ENCODE results near the gene MROH2B.
"Not testable (repeated sequence)": the region's sequence is repeated elsewhere in the genome, so short reads cannot be mapped to it uniquely, and the experiment has no call there.

Gene MROH2B

GRCh38 chr5:41022600-41022999 lies 48.5 kb downstream of the MROH2B start:
- DNase-seq (ENCODE audit: low read depth in 2 of 2) = not testable (repeated sequence)

DNA sequence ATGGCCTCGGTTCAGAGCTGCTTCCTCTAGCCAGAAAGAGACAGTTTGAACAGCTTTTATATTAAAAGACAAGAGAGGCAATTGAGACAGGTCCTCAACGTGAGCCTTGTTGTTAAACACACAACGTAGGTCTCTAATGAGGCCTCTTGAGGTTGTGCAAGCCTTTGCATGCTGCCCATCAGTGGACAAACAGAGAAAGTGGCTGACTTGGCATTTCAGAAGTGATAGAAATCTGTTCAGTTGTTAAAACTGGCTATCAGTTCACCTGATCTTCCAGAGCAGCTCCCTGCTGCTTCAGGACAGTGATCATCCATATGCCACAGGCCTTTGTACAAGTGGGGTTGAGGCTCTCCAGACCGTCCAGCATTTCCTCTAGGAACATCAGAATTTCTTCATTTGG lies 58.8 kb downstream of the MROH2B start:
- no peak for DNase-seq (ENCODE audit: low read depth in 2 of 2)

- DNase-seq (ENCODE audit: low read depth in 2 of 2) = no peak
Observed at GRCh38 chr5:41010572-41010971, 60.6 kb downstream of the MROH2B start.

DNA sequence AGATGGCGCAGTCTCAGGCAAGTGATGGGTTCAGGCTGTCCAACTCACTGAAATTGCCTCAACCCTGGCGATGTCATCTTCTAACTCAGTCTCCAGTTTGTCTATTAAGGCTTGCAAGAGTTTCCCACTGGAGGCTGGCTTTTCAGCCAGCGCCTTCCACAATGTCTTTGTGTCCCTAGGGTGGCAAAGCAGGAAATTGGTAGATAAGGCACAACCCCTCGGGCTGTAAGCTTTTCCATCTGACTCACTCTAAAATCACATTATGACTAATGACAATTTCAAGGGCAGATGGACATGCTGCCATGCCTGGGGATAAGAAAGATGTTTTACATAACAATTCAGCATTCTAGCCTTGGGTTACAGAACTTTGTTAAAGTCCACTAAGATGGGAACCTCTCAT lies 61.9 kb downstream of the MROH2B start:
- DNase-seq (ENCODE audit: low read depth in 2 of 2) = no peak

DNA sequence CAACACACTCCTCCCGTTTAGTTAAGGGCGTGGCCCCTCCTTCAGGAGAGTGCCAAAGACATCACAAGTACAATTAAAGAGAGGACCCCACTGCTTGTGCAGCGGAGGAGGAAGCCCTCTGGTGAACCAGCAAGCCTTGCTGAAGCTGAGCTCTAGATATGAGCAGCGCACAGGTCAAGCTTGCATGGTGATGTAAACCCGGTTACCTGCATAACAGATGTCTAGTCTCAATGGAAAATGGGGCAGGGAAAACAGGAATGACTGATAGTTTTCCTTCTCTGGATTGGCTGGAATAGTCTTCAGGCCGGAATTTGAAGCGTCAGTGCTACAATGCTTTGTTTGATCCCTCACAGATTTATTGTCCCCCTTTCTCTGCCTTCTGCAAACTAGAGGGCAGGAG lies 66.2 kb downstream of the MROH2B start:
- no peak for DNase-seq (ENCODE audit: low read depth in 2 of 2)

DNA sequence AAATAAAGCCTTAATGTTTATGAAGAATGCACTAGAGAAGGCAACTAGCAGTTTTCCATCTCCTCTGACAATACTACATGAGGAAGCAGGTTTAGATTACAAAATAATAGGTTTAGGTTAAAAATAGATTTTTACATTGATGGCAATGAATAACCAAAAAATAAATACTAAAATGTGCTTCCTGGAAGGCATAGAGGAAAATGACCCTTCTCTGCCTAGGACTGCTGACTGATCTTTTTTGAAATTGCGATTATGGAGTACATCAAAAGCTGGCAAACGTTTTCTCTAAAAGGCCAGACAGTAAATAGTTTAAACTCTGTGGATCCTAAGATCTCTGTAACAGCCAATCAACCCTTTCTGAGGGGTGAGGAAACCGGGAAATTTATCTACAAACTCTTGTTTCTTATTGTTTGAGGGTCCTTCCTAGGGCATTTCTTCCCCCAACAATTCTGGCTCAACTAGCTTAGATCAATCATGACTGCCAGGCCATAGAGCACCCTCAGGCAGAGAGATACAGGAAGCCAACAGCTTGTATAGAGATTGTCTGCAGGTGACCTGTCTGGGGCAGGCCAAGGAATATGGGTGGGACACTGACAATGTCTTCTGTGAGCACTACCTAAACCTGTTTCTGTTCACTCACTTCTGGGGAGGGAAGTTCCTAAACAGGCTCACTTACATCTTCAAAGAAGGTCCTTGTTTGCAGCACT lies 67.3 kb downstream of the MROH2B start:
- no peak for DNase-seq (ENCODE audit: low read depth in 2 of 2)

DNA sequence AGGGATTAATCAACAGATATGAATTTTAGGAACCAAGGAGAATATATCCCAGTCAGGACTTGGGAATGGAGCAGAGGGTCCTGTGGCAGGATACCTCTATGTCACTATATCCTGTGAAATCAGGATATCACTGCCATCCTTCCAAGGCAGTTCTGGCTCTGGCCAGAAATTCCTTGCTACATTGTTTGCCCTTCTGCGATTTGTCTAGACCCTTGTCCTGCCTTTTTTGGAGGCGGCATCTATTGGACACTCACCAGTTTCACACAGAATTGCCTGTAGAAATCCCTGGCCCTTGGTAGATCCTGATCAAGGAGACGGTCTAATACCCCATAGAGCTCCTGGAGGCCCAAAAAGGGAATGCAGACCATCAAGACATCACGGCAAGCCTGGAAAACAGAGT lies 71.2 kb downstream of the MROH2B start:
- DNase-seq (ENCODE audit: low read depth in 2 of 2) = no peak

GRCh38 chr5:40999142-40999541 lies 72.0 kb downstream of the MROH2B start:
- DNase-seq (ENCODE audit: low read depth in 2 of 2) = no peak

DNA sequence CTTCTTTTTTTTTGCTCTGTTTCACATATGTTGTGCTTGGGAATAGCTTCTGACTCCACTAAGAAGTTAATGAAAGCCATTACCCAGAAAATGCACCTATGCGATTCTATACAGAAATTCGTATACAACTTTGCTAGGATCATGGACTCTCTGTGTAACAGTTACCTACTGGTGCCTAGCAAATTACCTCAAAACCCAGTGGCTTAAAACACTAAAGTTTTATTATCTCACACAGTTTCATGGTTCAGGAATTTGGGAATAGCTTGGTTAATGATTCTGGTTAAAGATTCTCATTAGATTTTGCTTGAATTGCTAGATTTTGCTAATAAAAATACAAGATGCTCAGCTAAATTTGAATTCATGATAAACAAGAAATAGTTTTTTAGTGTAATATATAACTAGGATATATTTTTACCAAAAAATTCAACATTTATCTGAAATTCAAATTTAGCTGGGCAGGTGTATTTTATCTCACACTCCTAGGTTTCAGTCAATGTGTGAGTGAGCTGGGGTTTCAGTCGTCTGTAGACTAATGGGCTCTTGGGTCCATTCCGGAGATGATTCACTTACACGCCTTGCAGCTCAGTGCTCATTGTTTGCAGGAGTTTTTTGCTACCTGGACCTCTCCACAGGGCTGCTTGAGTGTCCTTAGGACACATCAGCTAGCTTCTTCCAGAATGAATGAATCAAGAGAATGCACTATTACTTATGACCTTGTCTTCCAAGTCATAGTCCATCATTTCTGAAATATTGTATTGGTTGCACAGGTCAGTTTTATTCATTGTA lies 75.1 kb downstream of the MROH2B start:
- DNase-seq (ENCODE audit: low read depth in 2 of 2) = no peak

- DNase-seq (ENCODE audit: low read depth in 2 of 2) = no peak
Observed at GRCh38 chr5:40991981-40992559, 79.1 kb downstream of the MROH2B start.

- DNase-seq (ENCODE audit: low read depth in 2 of 2) = no peak
Observed at GRCh38 chr5:40991168-40991980, 79.8 kb downstream of the MROH2B start.

GRCh38 chr5:40988746-40989510 lies 82.2 kb downstream of the MROH2B start:
- DNase-seq (ENCODE audit: low read depth in 2 of 2) = no peak

DNA sequence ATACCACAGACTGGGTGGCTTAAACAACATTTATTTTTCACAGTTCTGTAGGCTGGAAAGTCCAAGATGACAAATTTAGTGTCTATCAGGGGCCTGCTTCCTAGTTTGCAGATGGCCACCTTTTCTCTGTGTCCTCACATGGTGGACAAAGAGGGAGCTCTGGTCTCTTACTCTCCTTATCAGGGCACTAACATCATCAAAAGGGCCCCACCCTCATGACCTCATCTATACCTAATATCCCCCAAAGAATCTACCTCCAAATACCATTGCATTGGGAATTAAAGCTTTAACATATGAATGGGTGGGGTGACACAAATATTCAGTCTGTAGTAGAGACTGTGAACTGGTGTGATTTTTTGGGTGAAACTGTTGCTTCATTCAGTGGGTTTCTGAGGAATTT lies 83.8 kb downstream of the MROH2B start:
- no peak for DNase-seq (ENCODE audit: low read depth in 2 of 2)

GRCh38 chr5:40986666-40987065 lies 84.5 kb downstream of the MROH2B start:
- no peak for DNase-seq (ENCODE audit: low read depth in 2 of 2)

- no peak for DNase-seq (ENCODE audit: low read depth in 2 of 2)
Observed at GRCh38 chr5:40985501-40985900, 85.6 kb downstream of the MROH2B start.

GRCh38 chr5:40984884-40985283 lies 86.3 kb downstream of the MROH2B start:
- no peak for DNase-seq (ENCODE audit: low read depth in 2 of 2)

DNA sequence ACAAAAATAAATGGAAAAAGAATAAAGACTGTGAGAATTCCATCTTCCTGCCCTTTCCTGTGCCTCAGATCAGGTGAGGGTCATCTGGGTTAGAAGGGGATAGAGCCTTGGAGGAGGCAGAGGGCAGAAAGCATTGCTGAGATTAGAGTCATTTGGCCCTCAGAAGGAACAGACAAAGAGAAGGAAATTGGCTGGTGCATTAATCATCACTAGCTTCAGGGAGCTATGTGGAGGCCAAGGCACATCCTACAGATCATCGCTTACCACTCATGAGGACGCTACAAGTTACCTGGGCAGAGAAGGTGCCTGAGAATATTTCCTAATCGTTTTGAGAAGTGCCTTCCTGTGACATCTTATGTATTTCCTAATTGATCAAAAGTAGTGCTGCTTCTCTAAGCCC lies 87.4 kb downstream of the MROH2B start:
- no peak for DNase-seq (ENCODE audit: low read depth in 2 of 2)

- DNase-seq (ENCODE audit: low read depth in 2 of 2) = no peak
Observed at GRCh38 chr5:40981420-40981819, 89.7 kb downstream of the MROH2B start.

GRCh38 chr5:40976836-40977235 lies 94.3 kb downstream of the MROH2B start:
- no peak for DNase-seq (ENCODE audit: low read depth in 2 of 2)

DNA sequence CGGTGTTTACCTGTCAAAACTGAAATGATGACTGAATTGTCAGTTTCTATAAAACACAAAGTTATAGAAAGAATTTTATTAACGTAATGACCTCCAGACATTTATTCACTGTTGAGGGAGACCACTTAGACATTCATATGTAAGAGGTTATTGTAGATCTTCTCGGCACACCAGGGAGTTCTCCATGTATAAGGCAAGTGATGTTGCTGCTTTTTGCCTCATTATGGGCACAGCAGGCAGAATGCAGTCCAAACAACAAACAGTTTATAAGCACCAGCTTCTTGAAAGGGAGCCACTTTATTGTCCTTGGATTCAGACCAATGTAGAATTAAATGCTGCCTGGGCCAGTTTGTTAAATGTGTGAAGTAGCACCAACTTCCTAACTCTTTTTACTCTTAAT lies 95.1 kb downstream of the MROH2B start:
- no peak for DNase-seq (ENCODE audit: low read depth in 2 of 2)

- no peak for DNase-seq (ENCODE audit: low read depth in 2 of 2)
Observed at GRCh38 chr5:40973364-40974004, 97.7 kb downstream of the MROH2B start.
